NCI-H146 treated with DMSO at 0.1 percent for 48 hours (cell line): ENCODE data around the gene VWCE.
A peak's percentile ranks its signal among the peaks of the same experiment; 100 is the strongest.
"Not testable (repeated sequence)": the region's sequence is repeated elsewhere in the genome, so short reads cannot be mapped to it uniquely, and the experiment has no call there.

Experiments
- DNase-seq: peaks from one replicate; lab custom pipeline; 2025; ENCODE audit not compliant: unreplicated experiment; lab: John Stamatoyannopoulos, UW

Gene VWCE

DNA sequence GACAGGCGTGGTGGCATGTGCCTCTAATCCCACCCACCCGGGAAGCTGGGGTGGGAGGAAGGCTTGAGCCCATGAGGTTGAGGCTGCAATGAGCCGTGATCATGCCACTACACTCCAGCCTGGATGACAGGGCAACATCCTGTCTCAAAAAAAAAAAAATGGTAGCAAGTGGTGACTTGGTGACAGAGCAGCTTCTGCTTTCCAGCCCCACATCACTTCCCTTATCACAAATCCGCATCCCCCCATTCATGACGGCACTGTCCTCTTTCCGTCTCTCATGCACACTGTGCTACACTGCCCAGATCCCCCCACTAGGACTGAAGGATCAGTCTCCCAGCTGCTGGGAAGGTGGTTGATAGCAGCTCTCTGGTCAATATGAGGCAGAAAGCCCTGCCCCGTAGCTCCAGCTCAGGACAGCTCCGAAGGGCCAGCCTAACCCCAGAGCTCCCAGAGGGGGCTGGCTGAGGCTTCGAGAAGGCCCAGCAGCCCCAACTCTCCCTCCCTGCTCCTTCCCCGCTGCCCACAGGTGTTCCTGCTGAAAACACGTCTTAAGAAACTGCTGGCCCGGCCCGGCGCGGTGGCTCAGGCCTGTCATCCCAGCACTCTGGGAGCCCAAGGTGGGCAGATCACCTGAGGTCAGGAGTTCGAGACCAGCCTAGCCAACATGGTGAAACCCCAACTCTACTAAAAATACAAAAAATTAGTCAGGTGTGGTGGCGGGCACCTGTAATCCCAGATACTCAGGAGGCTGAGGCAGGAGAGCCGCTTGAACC lies 38.2 kb downstream of the VWCE start:
- DNase-seq: no peak

DNA sequence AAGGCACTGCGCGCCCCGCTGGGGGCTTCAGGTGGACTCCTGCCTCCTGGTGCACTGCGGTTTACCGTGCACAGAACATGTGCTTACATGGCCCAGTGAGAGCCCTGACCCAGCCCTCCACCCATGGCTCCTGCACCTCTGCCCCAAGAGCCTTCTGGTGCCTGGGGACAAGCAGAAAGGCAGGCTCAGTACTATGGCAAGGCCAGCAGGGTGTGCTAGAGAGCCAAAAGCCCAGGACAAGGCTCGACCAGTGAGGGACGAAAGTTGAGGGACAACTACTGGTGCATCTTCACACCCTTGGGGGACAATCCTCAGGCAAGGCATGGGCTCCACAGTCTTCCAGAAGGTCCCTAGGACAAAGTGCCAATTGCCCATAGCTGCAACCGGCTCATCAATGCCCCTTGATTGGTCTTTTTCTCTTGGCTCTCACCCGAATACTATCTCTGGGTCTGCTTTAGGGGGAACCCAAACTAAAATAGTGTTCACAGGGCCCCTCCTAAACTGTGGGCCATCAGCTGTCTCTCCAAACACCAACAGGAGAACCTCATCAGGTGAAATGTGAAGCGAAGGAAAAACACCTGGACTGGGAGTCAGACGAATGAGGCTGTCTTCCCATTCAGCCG lies 40.6 kb downstream of the VWCE start:
- peak; percentile 19 for DNase-seq

DNA sequence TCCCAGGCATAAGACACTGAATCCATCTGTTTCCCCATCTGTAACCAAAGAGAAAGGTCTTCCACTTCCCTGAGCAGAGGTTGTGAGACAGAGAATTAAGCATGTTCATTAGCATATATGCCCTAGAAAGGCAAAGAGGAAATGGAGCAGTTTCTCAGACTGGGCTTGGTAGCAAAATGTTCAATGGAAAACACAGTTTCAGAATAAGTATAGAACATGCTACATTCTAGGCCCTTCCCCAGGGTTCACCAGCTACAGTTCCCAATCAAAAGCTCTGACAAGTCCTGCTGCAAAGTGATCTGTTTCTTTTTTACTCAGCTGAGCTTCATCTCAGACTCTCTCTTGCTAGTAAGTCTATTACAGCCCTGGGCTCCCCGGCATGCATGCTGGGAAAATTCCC lies 42.8 kb downstream of the VWCE start:
- not testable (repeated sequence) for DNase-seq

DNA sequence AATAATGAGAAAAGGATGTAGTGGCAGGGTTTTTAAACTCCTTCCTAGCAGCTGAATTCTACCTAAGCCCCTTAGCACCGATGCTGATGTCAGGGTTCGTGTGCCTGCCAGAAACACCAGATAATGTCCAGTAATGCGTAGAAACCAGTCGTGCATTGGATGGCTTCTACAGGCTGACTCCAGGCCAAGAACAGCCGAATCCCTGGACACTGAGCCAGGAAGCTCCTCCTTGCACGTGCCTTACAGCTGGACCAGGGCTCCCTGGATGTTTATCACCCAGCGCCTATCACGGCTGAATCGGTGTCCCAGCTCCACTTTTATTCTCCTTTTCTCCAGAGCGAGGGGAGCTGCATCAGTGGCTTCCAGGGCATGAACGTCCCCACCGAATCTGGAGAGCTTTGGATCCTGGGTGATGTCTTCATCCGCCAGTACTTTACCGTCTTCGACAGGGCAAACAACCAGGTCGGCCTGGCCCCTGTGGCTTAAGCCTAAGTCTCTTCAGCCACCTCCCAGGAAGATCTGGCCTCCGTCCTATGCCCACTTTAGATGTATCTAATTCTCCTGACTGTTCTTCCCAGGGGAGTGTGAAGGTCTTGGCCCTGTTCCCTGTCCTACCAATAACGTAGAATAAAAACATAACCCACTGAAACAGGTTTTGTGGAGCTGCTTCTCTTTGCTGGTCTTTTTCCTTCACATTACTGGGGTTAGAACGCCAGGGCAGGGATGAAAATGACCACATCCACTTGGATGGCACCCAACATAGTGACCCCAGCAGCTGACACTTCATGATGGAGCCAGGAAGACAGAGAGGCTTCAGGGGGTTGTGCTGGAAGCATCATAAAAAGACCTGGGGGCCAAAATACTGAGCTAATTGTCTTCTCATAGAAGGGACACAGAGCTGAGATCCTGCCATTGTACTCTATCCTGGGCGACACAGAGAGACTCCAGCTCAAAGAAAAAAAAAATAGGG lies 44.0 kb downstream of the VWCE start:
- DNase-seq: not testable (repeated sequence)

- DNase-seq: not testable (repeated sequence)
These were observed 45.9 kb downstream of the VWCE start for GRCh38 chr11:61249201-61249600.

- DNase-seq: not testable (repeated sequence)
These were observed 47.0 kb downstream of the VWCE start for GRCh38 chr11:61248071-61248470.

GRCh38 chr11:61245284-61245964 lies 49.7 kb downstream of the VWCE start:
- DNase-seq: not testable (repeated sequence)

- not testable (repeated sequence) for DNase-seq
These were observed 53.6 kb downstream of the VWCE start for GRCh38 chr11:61241526-61241925.

DNA sequence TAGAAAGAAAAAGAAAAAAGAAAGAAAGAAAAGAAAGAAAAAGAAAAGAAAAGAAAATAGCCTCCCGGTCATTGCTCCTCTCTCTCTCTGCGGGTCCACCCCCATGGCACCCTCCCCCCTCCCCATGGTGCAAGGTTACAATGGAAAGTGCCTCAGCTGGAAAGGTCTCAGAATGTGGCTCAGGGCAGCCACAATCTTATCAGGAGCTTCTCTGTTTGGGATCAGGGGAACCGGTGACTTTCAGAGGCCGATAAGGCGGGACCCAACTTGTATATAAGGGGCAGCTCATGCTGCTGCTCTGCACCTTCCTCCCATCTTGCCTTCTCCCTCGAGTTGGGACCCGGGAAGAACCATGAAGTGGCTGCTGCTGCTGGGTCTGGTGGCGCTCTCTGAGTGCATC lies 54.2 kb downstream of the VWCE start, which contains the start of gene PGA5:
Gene PGA5, plus strand, starts transcription at position 301 of the 400 bp plus-strand sequence. Its CDS starts 52 bp downstream, at position 353.
- DNase-seq: not testable (repeated sequence)

DNA sequence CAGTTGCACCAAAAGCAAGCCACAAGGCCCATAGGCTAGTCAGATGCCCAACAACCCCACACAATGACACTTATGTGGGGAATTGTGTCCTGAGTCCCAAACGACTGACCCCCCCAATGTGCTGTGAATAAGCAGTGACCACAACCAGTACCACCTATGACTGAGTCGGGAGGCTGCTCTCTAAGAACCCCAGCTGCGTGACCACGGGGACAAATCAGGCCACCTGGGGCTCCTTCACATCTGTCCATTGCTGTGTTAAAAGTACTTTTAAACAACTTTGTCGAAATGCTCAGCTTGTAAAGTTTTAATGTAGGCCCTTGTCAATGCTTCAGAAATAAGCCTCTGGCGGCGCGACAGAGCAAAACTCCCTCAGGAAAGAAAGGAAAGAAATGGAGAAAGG lies 54.8 kb downstream of the VWCE start:
- DNase-seq: not testable (repeated sequence)

- DNase-seq: not testable (repeated sequence)
These were observed 58.0 kb downstream of the VWCE start for GRCh38 chr11:61237130-61237529.

GRCh38 chr11:61232548-61233145 lies 62.5 kb downstream of the VWCE start:
- not testable (repeated sequence) for DNase-seq

GRCh38 chr11:61231585-61231984 lies 63.5 kb downstream of the VWCE start:
- not testable (repeated sequence) for DNase-seq

- not testable (repeated sequence) for DNase-seq
These were observed 64.1 kb downstream of the VWCE start for GRCh38 chr11:61231033-61231432.

- not testable (repeated sequence) for DNase-seq
These were observed 65.7 kb downstream of the VWCE start for GRCh38 chr11:61229458-61229857.

DNA sequence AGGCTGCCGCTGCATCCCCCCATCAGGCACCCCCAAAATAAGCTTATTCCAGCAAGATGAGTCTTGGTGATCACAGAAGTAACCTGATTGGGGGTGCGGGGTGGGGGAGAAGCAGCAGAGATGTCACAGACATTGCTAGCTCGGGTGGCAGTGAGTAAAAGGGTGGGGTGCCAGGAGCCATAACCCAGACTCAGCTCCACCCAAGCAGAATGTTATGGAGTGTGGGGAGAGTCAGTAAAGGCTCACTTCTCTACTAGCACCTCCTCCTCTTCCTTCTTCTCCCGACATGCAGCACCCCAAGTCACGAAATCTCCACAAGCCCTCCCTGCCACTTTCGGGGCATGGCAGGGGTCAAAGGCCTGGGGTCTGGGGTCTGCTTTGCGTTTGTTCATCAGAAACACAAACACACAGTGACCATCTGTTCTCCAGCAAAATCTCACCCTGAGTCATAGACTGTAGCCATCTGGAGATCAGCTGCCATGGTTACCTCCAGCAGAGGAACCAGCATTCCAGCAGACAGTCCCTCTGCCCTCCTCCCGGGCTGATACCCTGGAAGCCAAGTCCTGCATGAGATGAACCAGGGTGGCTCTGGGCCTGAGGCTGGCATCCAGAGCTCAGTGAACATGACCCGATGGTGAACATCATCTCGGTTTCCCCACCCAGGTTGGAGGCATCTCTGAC lies 68.5 kb downstream of the VWCE start:
- DNase-seq: not testable (repeated sequence)

GRCh38 chr11:61222692-61223091 lies 72.4 kb downstream of the VWCE start:
- not testable (repeated sequence) for DNase-seq

DNA sequence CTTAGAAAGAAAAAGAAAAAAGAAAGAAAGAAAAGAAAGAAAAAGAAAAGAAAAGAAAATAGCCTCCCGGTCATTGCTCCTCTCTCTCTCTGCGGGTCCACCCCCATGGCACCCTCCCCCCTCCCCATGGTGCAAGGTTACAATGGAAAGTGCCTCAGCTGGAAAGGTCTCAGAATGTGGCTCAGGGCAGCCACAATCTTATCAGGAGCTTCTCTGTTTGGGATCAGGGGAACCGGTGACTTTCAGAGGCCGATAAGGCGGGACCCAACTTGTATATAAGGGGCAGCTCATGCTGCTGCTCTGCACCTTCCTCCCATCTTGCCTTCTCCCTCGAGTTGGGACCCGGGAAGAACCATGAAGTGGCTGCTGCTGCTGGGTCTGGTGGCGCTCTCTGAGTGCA lies 73.1 kb downstream of the VWCE start, which contains the start of gene PGA4:
Gene PGA4, plus strand, starts transcription at position 301 of the 400 bp plus-strand sequence. Its CDS starts 54 bp downstream, at position 355.
- not testable (repeated sequence) for DNase-seq

- DNase-seq: not testable (repeated sequence)
These were observed 76.1 kb downstream of the VWCE start for GRCh38 chr11:61219016-61219415.
